ENCODE data around the gene TMEM17. TPM values are rescaled to one million over a fixed set of nuclear protein-coding genes. Genes with fewer than 3 reads are reported as not detected.

Gene TMEM17
- total and polyA plus RNA-seq, 2 of the 13 experiments (the other 11 are each of a cell fraction or from before 2014, with no cell fraction given), result 0.22 to 0.50 TPM

- Histone ChIP-seq H3K4me1 (ENCODE audit: insufficient read depth, low read length) (peaks cover 96% of the 10 kb centered on the region), H2AFZ (ENCODE audit: low read length) (no peak overlapping the region), H4K20me1 (ENCODE audit: insufficient read depth, low read length) (no peaks in the 10 kb centered on the region), H3K4me2 (ENCODE audit: low read depth, low read length) (no peak overlapping the region), H3K36me3 (replicated peaks in 1 of 2; ENCODE audit: control insufficient read depth in 1 of 2, insufficient read depth in 2 of 2, low read length in 2 of 2) (no peaks in the 10 kb centered on the region), H3K4me3 (replicated peaks in 1 of 3; ENCODE audit: insufficient read depth in 1 of 3, low read depth in 2 of 3, low read length in 3 of 3) (no peak overlapping the region), H3K9me3 (ENCODE audit: low read length) (no peaks in the 10 kb centered on the region), H3K9ac (ENCODE audit: insufficient read depth, low read depth, low read length) (no peak overlapping the region), H3K79me2 (ENCODE audit: insufficient read depth, low read length) (no peaks in the 10 kb centered on the region), H3K27me3 (ENCODE audit: control insufficient read depth in 1 of 2, insufficient read depth in 2 of 2, low read length in 2 of 2) (no peaks in the 10 kb centered on the region), H3K27ac (ENCODE audit: extremely low read length, insufficient read depth, low read length) (no peak overlapping the region)
- no TSS peak for BruUV-seq (replicated peaks)
- ATAC-seq (no peak), FAIRE-seq (no peak), DNase-seq (ENCODE audit: low spot score) (no peak)
- in situ Hi-C loops (cut with HindIII; ENCODE audit: extremely low pct_ligation_motif_present, low pct_unique_long_range_greater_than_20kb) (no loop called here), intact Hi-C loops (cut with micrococcal nuclease; ENCODE audit: unreplicated experiment) (no loop called here)
- TF ChIP-seq MAFF (IDR thresholded peaks at IDR 0.05; ENCODE audit: low read depth, low read length) (peak; percentile 54; the same call in 1 of the 2 replicates), ZNF879 (CRISPR knock-in tag; IDR thresholded peaks at IDR 0.05) (no peak), CREB1 (IDR thresholded peaks at IDR 0.05) (no peak), CREB1 (CRISPR knock-in tag; IDR thresholded peaks at IDR 0.05) (0 out of 2 replicates have a peak, but pooled peaks have one; percentile 8), ZNF567 (CRISPR knock-in tag; IDR thresholded peaks at IDR 0.05; ENCODE audit: borderline replicate concordance) (no peak), ZNF770 (CRISPR knock-in tag; IDR thresholded peaks at IDR 0.05) (0 out of 2 replicates have a peak, but pooled peaks have one; percentile 15), MAFK (conservative IDR thresholded peaks at IDR 0.05 in 1 of 2, IDR thresholded peaks at IDR 0.05 in 1 of 2; ENCODE audit: low read length in 2 of 2) (peak; percentile 1 to 69; a peak in 2 of 4 replicates), NKX3-1 (CRISPR knock-in tag; IDR thresholded peaks at IDR 0.05) (0 out of 2 replicates have a peak, but pooled peaks have one; percentile 25), ZNF318 (CRISPR knock-in tag; IDR thresholded peaks at IDR 0.05) (no peak)
- TF ChIP-seq, protein P1, sequence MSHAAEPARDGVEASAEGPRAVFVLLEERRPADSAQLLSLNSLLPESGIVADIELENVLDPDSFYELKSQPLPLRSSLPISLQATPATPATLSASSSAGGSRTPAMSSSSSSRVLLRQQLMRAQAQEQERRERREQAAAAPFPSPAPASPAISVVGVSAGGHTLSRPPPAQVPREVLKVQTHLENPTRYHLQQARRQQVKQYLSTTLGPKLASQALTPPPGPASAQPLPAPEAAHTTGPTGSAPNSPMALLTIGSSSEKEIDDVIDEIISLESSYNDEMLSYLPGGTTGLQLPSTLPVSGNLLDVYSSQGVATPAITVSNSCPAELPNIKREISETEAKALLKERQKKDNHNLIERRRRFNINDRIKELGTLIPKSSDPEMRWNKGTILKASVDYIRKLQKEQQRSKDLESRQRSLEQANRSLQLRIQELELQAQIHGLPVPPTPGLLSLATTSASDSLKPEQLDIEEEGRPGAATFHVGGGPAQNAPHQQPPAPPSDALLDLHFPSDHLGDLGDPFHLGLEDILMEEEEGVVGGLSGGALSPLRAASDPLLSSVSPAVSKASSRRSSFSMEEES (CRISPR knock-in tag; IDR thresholded peaks at IDR 0.05), result no peak
- ChIA-PET POLR2A (interaction anchor here (3.4 kb wide), 1 partner anchor 61 kb away, joined by 30 read pairs; no protein-coding TSS in a partner anchor), CTCF (ENCODE audit: low intra/inter-chr PET ratio, low total read pairs) (no interaction called here)
- 87% methylated on average over 4 of the region's 4 CpGs for WGBS (ENCODE audit: low lambda C conversion rate)
These were observed 40.8 kb downstream of the TMEM17 start for GRCh38 chr2:62465039-62465740.
